Nephron (organoid): ENCODE data around the gene CD48.
A peak's percentile ranks its signal among the peaks of the same experiment; 100 is the strongest.

Experiments used
- H3K27ac Mint-ChIP-seq, 3 experiments: 2 replicates each; pipeline ENCODE4 v1.8.0; 2020; ENCODE audit warnings: mixed read lengths in 3 of 3, mild to moderate bottlenecking in 2 of 3, moderate library complexity in 1 of 3
- H3K27me3 Mint-ChIP-seq: 2 replicates; pipeline ENCODE4 v1.8.0; 2021; ENCODE audit warnings: low read depth, mild to moderate bottlenecking, moderate library complexity, mixed read lengths
- H3K36me3 Mint-ChIP-seq: 2 replicates; pipeline ENCODE4 v1.8.0; 2020; ENCODE audit warnings: low read depth, mixed read lengths
- H3K4me1 Mint-ChIP-seq: 2 replicates; pipeline ENCODE4 v1.8.0; 2020; ENCODE audit warnings: mixed read lengths
- H3K4me3 Mint-ChIP-seq, 3 experiments: 2 replicates each; pipeline ENCODE4 v1.8.0; 2020; ENCODE audit warnings: mild to moderate bottlenecking in 3 of 3, mixed read lengths in 3 of 3, moderate library complexity in 2 of 3
- H3K9me3 Mint-ChIP-seq: 2 replicates; pipeline ENCODE4 v1.8.0; 2020; ENCODE audit warnings: mixed read lengths
- CTCF ChIP-seq, 3 experiments: fragments of 200-600 bp; sonication (generic); IDR thresholded peaks; one replicate each; pipeline ENCODE4 v1.5.0; 2021; ENCODE audit warnings: antibody characterized with exemption in 3 of 3; ENCODE audit not compliant: unreplicated experiment in 3 of 3

Gene CD48

DNA sequence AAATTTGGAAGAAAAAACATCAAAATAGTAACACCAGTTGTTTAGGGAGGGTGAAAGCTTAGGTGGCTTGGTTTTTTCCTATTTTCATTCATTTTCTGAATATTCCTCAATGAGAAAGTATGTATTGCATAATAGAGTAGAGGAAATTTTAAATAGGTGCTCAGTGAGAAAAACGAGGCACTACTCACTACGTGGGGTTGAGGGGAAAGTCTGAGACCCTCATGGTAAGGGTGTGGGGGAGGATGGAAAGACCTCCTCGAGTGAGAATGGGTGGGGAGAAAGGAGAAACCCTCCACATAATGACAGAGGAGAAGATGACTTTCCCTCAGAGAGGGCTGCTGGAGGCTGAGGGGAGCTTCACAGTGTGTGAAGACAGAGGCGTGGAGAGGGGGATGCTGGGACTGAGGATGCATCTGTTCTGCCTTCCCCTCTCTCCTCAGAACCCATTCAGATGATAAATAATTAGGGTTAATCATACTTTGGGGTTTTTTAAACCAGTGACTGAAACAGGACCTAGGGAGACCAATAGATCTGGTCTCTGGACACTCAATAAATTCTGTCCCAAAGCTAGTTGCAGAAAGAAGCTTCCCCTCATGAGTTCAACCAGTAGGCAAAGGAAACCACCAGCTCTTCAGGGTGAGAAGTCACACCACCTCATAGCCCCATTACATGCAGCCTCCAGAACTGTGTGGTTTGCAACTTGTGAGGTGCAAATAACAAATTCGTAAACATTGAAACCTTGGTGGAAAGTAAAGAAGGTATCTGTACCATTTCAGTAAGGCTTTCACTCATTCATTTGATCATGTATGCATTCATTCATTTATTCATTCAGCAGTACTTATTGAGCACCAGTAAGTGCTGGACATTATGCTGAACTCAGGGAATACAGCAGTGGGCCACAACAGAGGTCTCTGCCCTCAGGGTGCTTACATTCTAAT is 44.6 kb upstream of the CD48 start:
- no peak overlapping the region for H3K4me3 Mint-ChIP-seq
- peaks cover 10% of the 10 kb centered on the region for H3K4me1 Mint-ChIP-seq
- no peaks in the 10 kb centered on the region for H3K36me3 Mint-ChIP-seq
- no peaks in the 10 kb centered on the region for H3K27me3 Mint-ChIP-seq
- H3K9me3 Mint-ChIP-seq: no peaks in the 10 kb centered on the region
- no peak overlapping the region for H3K27ac Mint-ChIP-seq
- TF ChIP-seq CTCF (IDR thresholded peaks at IDR 0.05; ENCODE audit: unreplicated experiment in 3 of 3): no peak

DNA sequence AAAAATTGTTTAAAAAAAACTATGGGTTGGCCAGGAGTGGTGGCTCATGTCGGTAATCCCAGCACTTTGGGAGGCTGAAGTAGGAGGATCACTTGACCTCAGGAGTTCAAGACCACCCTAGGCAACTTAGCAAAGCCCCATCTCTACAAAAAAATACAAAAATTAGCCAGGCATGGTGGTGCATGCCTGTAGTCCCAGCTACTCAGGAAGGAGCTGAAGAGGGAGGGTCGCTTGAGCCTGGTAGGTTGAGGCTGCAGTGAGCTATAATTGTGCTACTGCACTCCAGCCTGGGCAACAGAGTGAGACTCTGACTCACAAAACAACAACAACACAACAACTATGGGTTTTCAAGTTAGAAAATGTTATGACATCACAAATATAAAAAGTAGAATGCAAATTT is 43.8 kb upstream of the CD48 start:
- Mint-ChIP-seq H3K27me3 (peaks cover 5% of the 10 kb centered on the region), H3K9me3 (no peaks in the 10 kb centered on the region), H3K4me3 (no peak overlapping the region), H3K36me3 (no peaks in the 10 kb centered on the region), H3K4me1 (peaks cover 10% of the 10 kb centered on the region), H3K27ac (no peak overlapping the region)
- no peak for TF ChIP-seq CTCF (IDR thresholded peaks at IDR 0.05; ENCODE audit: unreplicated experiment in 3 of 3)

- no peak overlapping the region for H3K27ac Mint-ChIP-seq
- H3K27me3 Mint-ChIP-seq: peaks cover 8% of the 10 kb centered on the region
- H3K9me3 Mint-ChIP-seq: no peaks in the 10 kb centered on the region
- H3K36me3 Mint-ChIP-seq: no peaks in the 10 kb centered on the region
- peaks cover 10% of the 10 kb centered on the region for H3K4me1 Mint-ChIP-seq
- no peak overlapping the region for H3K4me3 Mint-ChIP-seq
- no peak for TF ChIP-seq CTCF (IDR thresholded peaks at IDR 0.05; ENCODE audit: unreplicated experiment in 3 of 3)
These were observed 42.0 kb upstream of the CD48 start for GRCh38 chr1:160753594-160753993.

GRCh38 chr1:160752924-160753323 is 41.3 kb upstream of the CD48 start:
- no peak for TF ChIP-seq CTCF (IDR thresholded peaks at IDR 0.05; ENCODE audit: unreplicated experiment in 3 of 3)
- H3K27me3 Mint-ChIP-seq: peaks cover 9% of the 10 kb centered on the region

GRCh38 chr1:160752406-160752805 is 40.8 kb upstream of the CD48 start:
- peaks cover 11% of the 10 kb centered on the region for H3K27me3 Mint-ChIP-seq
- TF ChIP-seq CTCF (IDR thresholded peaks at IDR 0.05; ENCODE audit: unreplicated experiment in 3 of 3): no peak
- H3K4me1 Mint-ChIP-seq: peaks cover 10% of the 10 kb centered on the region
- peak overlapping the region; percentile 24 to 83 (median 64) for H3K27ac Mint-ChIP-seq
- no peaks in the 10 kb centered on the region for H3K36me3 Mint-ChIP-seq
- no peaks in the 10 kb centered on the region for H3K9me3 Mint-ChIP-seq
- H3K4me3 Mint-ChIP-seq: no peak overlapping the region

More at GRCh38 chr1:160752924-160753323, 41.3 kb upstream of the CD48 start:
- Mint-ChIP-seq H3K4me1 (peaks cover 10% of the 10 kb centered on the region), H3K27ac (peak overlapping the region; percentile 24 to 83 (median 64)), H3K9me3 (no peaks in the 10 kb centered on the region), H3K36me3 (no peaks in the 10 kb centered on the region), H3K4me3 (no peak overlapping the region)

DNA sequence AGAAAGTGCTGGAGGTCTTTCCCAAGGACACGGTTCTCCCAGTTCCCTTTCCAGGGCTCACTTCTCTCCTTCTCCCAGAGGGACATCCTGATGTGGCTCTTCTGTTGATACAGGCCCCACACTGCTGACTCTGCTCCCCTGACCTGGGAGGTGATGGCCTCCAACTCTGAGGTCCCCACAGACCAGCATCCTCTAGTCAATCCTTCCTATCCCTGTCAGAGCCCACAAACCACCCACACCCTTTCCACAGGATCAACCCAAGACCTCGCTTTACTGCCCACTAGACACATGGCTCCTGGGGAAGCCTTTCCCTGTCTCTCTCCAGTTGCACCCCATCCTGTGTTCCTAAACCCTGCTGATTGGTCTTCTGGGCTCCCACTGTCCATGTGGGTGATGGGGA is 39.0 kb upstream of the CD48 start:
- H3K27ac Mint-ChIP-seq: no peak overlapping the region
- no peaks in the 10 kb centered on the region for H3K36me3 Mint-ChIP-seq
- H3K9me3 Mint-ChIP-seq: no peaks in the 10 kb centered on the region
- no peak for TF ChIP-seq CTCF (IDR thresholded peaks at IDR 0.05; ENCODE audit: unreplicated experiment in 3 of 3)
- H3K4me1 Mint-ChIP-seq: peaks cover 10% of the 10 kb centered on the region
- no peak overlapping the region for H3K4me3 Mint-ChIP-seq
- H3K27me3 Mint-ChIP-seq: peaks cover 11% of the 10 kb centered on the region
